ENCODE results near the gene WWP2.

The WWP2 gene

DNA sequence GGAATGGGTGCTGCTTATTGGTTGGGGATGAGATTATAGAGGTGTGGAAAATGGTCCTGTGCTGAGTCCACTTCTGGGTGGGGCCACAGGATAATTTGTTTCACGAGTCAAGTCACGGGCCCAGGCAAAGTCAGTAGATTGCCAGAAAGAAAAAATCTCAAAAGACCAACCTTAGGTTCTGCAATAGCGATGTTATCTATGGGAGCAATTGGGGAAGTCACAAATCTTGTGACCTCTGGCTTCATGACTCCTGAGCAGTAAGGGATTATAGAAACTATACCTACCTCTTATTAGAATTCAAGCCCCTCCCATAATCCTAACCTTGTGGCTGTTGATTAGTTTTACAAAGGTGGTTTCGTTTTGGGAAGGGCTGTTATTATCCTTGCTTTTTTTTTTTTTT lies 31.4 kb downstream of the WWP2 start:
- Histone ChIP-seq H3F3A (ENCODE audit: insufficient read depth, low read length) (no peaks in the 10 kb centered on the region), H3K9ac (ENCODE audit: low read length) (no peak overlapping the region), H3K9me3 (replicated peaks; ENCODE audit: insufficient read depth, low read length) (no peaks in the 10 kb centered on the region), H3K27me3 (replicated peaks; ENCODE audit: insufficient read depth, low read length) (no peaks in the 10 kb centered on the region), H3K36me3 (replicated peaks; ENCODE audit: insufficient read depth, low read length) (no peaks in the 10 kb centered on the region; the same call in 1 of the 2 replicates), H3K4me2 (ENCODE audit: low read depth, low read length) (no peak overlapping the region), H4K20me1 (ENCODE audit: insufficient read depth, low read length) (no peaks in the 10 kb centered on the region), H3K4me3 (ENCODE audit: low read length) (no peak overlapping the region), H2AFZ (ENCODE audit: low read length) (no peak overlapping the region), H3K79me2 (ENCODE audit: low read length) (peaks cover 11% of the 10 kb centered on the region), H3K27ac (ENCODE audit: low read length) (no peak overlapping the region), H3K4me1 (ENCODE audit: low read length) (no peaks in the 10 kb centered on the region), H3K9me2 (replicated peaks; ENCODE audit: insufficient read depth, low read length) (no peaks in the 10 kb centered on the region)
- no peak for DNase-seq
- TF ChIP-seq, protein P1, sequence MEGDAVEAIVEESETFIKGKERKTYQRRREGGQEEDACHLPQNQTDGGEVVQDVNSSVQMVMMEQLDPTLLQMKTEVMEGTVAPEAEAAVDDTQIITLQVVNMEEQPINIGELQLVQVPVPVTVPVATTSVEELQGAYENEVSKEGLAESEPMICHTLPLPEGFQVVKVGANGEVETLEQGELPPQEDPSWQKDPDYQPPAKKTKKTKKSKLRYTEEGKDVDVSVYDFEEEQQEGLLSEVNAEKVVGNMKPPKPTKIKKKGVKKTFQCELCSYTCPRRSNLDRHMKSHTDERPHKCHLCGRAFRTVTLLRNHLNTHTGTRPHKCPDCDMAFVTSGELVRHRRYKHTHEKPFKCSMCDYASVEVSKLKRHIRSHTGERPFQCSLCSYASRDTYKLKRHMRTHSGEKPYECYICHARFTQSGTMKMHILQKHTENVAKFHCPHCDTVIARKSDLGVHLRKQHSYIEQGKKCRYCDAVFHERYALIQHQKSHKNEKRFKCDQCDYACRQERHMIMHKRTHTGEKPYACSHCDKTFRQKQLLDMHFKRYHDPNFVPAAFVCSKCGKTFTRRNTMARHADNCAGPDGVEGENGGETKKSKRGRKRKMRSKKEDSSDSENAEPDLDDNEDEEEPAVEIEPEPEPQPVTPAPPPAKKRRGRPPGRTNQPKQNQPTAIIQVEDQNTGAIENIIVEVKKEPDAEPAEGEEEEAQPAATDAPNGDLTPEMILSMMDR (IDR thresholded peaks at IDR 0.05; ENCODE audit: low read length): no peak
- TF ChIP-seq EZH2 (optimal IDR thresholded peaks at IDR 0.05; ENCODE audit: low read depth, low read length) (no peak), EZH2phosphoT487 (IDR thresholded peaks at IDR 0.05; ENCODE audit: low read length) (no peak)

DNA sequence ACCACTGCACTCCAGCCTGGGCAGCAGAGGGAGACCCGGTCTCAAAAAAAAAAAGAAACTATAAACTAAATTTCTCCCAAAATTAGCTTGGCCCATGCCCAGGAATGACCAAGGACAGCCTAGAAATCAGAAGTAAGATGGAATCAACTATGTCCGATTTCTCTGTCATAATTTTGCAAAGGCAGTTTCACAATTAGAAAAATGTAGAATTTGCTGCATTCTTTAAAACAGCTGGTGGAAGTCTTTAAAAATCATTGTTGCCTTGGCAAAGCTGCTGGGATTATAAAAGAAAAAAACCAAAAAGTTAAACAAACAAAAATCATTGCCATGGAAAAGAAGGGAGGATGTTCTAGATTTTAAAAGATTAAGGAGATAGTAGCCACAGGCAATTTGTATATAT lies 32.4 kb downstream of the WWP2 start:
- H3K4me3 ChIP-seq (ENCODE audit: low read length): no peak overlapping the region
- H3K9me3 ChIP-seq (replicated peaks; ENCODE audit: insufficient read depth, low read length): no peaks in the 10 kb centered on the region
- no peaks in the 10 kb centered on the region; the same call in 1 of the 2 replicates for H3K36me3 ChIP-seq (replicated peaks; ENCODE audit: insufficient read depth, low read length)
- no peaks in the 10 kb centered on the region for H4K20me1 ChIP-seq (ENCODE audit: insufficient read depth, low read length)
- no peaks in the 10 kb centered on the region for H3K4me1 ChIP-seq (ENCODE audit: low read length)
- H3F3A ChIP-seq (ENCODE audit: insufficient read depth, low read length): no peaks in the 10 kb centered on the region
- TF ChIP-seq, protein P1 (IDR thresholded peaks at IDR 0.05; ENCODE audit: low read length): no peak
- no peak for TF ChIP-seq EZH2phosphoT487 (IDR thresholded peaks at IDR 0.05; ENCODE audit: low read length)
- no peak for TF ChIP-seq EZH2 (optimal IDR thresholded peaks at IDR 0.05; ENCODE audit: low read depth, low read length)
- H2AFZ ChIP-seq (ENCODE audit: low read length): no peak overlapping the region
- no peak for DNase-seq
- no peaks in the 10 kb centered on the region for H3K9me2 ChIP-seq (replicated peaks; ENCODE audit: insufficient read depth, low read length)
- no peaks in the 10 kb centered on the region for H3K27me3 ChIP-seq (replicated peaks; ENCODE audit: insufficient read depth, low read length)
- peaks cover 11% of the 10 kb centered on the region for H3K79me2 ChIP-seq (ENCODE audit: low read length)
- no peak overlapping the region for H3K4me2 ChIP-seq (ENCODE audit: low read depth, low read length)
- H3K9ac ChIP-seq (ENCODE audit: low read length): no peak overlapping the region
- H3K27ac ChIP-seq (ENCODE audit: low read length): no peak overlapping the region

GRCh38 chr16:69796285-69797118 lies 34.4 kb downstream of the WWP2 start:
- Histone ChIP-seq H3F3A (ENCODE audit: insufficient read depth, low read length) (no peaks in the 10 kb centered on the region), H3K9me3 (replicated peaks; ENCODE audit: insufficient read depth, low read length) (no peaks in the 10 kb centered on the region), H3K4me3 (ENCODE audit: low read length) (no peak overlapping the region), H3K27me3 (replicated peaks; ENCODE audit: insufficient read depth, low read length) (no peaks in the 10 kb centered on the region), H3K9ac (ENCODE audit: low read length) (no peak overlapping the region), H2AFZ (ENCODE audit: low read length) (no peak overlapping the region), H4K20me1 (ENCODE audit: insufficient read depth, low read length) (no peaks in the 10 kb centered on the region), H3K9me2 (replicated peaks; ENCODE audit: insufficient read depth, low read length) (no peaks in the 10 kb centered on the region), H3K4me2 (ENCODE audit: low read depth, low read length) (no peak overlapping the region), H3K4me1 (ENCODE audit: low read length) (no peaks in the 10 kb centered on the region), H3K36me3 (replicated peaks; ENCODE audit: insufficient read depth, low read length) (no peaks in the 10 kb centered on the region; the same call in 1 of the 2 replicates), H3K79me2 (ENCODE audit: low read length) (peaks cover 11% of the 10 kb centered on the region), H3K27ac (ENCODE audit: low read length) (no peak overlapping the region)
- peak; percentile 62 for DNase-seq
- TF ChIP-seq, protein P1 (IDR thresholded peaks at IDR 0.05; ENCODE audit: low read length): peak; percentile 80
- no peak for TF ChIP-seq EZH2 (optimal IDR thresholded peaks at IDR 0.05; ENCODE audit: low read depth, low read length)

All from MM.1S (cell line).